ENCODE results near the gene DUOX2.

DNA sequence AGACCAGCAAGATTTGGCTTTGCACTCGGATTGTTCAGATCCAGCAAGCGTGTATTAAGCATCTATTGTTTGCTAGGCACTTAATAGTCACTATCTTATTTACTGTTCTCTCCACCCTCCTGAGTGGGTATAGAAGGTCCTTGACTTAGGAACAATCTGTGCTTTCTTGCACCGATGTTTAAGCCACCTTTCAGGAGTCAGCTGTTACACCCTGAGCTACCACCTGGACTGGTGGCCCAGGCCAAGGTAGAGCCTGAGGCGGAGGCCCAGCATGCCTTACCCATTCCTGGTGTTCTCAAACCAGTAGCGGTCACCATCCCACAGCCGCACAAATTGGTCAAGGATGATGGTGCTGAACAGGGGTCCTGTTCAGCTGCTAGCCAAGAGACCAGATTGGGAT is 25.8 kb upstream of the DUOX2 start:
- no peak for TF ChIP-seq POLR2A (IDR thresholded peaks at IDR 0.05)
- TF ChIP-seq, protein P1, sequence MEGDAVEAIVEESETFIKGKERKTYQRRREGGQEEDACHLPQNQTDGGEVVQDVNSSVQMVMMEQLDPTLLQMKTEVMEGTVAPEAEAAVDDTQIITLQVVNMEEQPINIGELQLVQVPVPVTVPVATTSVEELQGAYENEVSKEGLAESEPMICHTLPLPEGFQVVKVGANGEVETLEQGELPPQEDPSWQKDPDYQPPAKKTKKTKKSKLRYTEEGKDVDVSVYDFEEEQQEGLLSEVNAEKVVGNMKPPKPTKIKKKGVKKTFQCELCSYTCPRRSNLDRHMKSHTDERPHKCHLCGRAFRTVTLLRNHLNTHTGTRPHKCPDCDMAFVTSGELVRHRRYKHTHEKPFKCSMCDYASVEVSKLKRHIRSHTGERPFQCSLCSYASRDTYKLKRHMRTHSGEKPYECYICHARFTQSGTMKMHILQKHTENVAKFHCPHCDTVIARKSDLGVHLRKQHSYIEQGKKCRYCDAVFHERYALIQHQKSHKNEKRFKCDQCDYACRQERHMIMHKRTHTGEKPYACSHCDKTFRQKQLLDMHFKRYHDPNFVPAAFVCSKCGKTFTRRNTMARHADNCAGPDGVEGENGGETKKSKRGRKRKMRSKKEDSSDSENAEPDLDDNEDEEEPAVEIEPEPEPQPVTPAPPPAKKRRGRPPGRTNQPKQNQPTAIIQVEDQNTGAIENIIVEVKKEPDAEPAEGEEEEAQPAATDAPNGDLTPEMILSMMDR (IDR thresholded peaks at IDR 0.05 in 4 of 5, conservative IDR thresholded peaks at IDR 0.05 in 1 of 5) = no peak

Measured in gastrocnemius medialis (tissue), 4 donors.